ENCODE data around the gene GNAQ. TPM values are rescaled to one million over a fixed set of nuclear protein-coding genes. Genes with fewer than 3 reads are reported as not detected.
A peak's percentile ranks its signal among the peaks of the same experiment; 100 is the strongest.
"Not testable (repeated sequence)": the region's sequence is repeated elsewhere in the genome, so short reads cannot be mapped to it uniquely, and the experiment has no call there.

GNAQ gene
- total RNA-seq, 1 donor from 2014 or later = 46.9 TPM

- no peaks in the 10 kb centered on the region for H3K9me3 Mint-ChIP-seq
- H3K27ac Mint-ChIP-seq = no peak overlapping the region
- peaks cover 31% of the 10 kb centered on the region for H3K4me1 Mint-ChIP-seq
- no peak overlapping the region for H3K4me3 Mint-ChIP-seq
- no peaks in the 10 kb centered on the region for H3K36me3 Mint-ChIP-seq
- no peaks in the 10 kb centered on the region for H3K27me3 Mint-ChIP-seq (ENCODE audit: low read depth)
- no peak for TF ChIP-seq CTCF (IDR thresholded peaks at IDR 0.05; ENCODE audit: unreplicated experiment)
- DNase-seq (ENCODE audit: low spot score in 2 of 2, unreplicated experiment in 2 of 2) = no peak
Observed at GRCh38 chr9:77883846-77884771, 147.5 kb downstream of the GNAQ start.

DNA sequence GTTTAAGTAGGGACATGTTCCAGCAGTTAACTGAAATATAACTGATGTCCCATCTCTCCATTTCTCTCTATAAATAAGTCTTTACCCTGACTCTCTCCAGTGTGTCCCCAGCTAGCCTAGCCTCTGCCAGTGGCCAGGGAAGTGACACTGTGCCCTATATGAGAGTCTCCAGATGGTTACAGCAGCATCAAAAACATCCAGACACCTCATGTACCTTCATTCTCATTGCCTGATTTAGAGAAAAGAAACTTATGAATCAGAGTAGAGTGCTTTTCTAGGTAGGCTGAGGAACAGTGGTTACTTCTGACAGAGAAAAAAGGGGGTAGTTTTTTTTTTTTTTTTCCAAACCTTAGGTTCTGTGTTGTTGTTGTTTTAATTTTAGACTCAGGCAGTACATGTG is 148.5 kb downstream of the GNAQ start:
- H3K27ac Mint-ChIP-seq = no peak overlapping the region

DNA sequence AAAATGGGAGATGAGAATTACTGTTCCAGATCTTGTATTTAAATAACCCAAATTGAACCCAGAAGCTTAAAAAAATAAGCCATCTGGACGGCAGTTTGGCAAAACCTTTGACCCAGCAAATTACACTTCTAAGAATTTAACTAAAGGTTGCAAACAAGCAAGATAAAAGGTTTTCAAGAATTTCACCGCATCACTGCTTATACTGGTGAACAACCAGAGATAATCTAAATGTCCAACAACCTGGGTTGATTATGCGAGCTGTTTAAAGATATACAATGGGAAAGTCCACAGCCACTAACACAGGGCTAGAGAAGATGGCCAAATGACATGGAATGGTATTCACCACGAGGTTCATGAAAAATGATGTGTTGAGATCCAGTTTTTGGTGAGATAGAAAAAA is 149.3 kb downstream of the GNAQ start:
- Mint-ChIP-seq H3K27me3 (ENCODE audit: low read depth) (no peaks in the 10 kb centered on the region), H3K36me3 (no peaks in the 10 kb centered on the region), H3K9me3 (no peaks in the 10 kb centered on the region), H3K4me3 (no peak overlapping the region), H3K4me1 (peaks cover 44% of the 10 kb centered on the region), H3K27ac (no peak overlapping the region)
- no peak for DNase-seq (ENCODE audit: low spot score in 2 of 2, unreplicated experiment in 2 of 2)
- no peak for TF ChIP-seq CTCF (IDR thresholded peaks at IDR 0.05; ENCODE audit: unreplicated experiment)

More for the DNA sequence above, 148.5 kb downstream of the GNAQ start:
- Mint-ChIP-seq H3K4me1 (peaks cover 35% of the 10 kb centered on the region), H3K9me3 (no peaks in the 10 kb centered on the region), H3K4me3 (no peak overlapping the region), H3K36me3 (no peaks in the 10 kb centered on the region), H3K27me3 (ENCODE audit: low read depth) (no peaks in the 10 kb centered on the region)
- no peak for DNase-seq (ENCODE audit: low spot score in 2 of 2, unreplicated experiment in 2 of 2)
- TF ChIP-seq CTCF (IDR thresholded peaks at IDR 0.05; ENCODE audit: unreplicated experiment) = no peak

GRCh38 chr9:77881634-77882033 is 150.0 kb downstream of the GNAQ start:
- H3K36me3 Mint-ChIP-seq; H3K27ac Mint-ChIP-seq; H3K4me3 Mint-ChIP-seq; DNase-seq (ENCODE audit: low spot score in 2 of 2, unreplicated experiment in 2 of 2); H3K9me3 Mint-ChIP-seq; H3K27me3 Mint-ChIP-seq (ENCODE audit: low read depth): not testable (repeated sequence)
- peaks cover 49% of the 10 kb centered on the region for H3K4me1 Mint-ChIP-seq

DNA sequence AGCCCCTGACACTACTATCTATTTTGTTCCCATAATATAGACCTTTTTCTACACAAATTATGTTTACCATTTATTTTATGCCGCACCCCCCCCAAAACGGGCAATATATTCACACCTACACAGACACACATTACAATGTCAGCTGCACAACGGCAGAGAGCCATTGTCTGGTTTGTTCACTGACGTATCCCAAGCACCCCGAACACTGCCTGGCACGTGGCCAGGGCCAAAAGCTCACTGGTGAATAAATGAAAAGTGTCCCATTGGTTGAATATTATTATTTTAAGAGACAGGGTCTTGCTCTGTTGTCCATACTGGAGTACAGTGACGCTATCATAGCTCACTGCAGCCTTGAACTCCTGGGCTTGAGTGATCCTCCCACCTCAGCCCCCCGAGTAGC is 150.5 kb downstream of the GNAQ start:
- Mint-ChIP-seq H3K4me1 (peaks cover 54% of the 10 kb centered on the region), H3K36me3 (no peaks in the 10 kb centered on the region), H3K27ac (no peak overlapping the region), H3K9me3 (no peaks in the 10 kb centered on the region), H3K4me3 (no peak overlapping the region), H3K27me3 (ENCODE audit: low read depth) (no peaks in the 10 kb centered on the region)
- TF ChIP-seq CTCF (IDR thresholded peaks at IDR 0.05; ENCODE audit: unreplicated experiment) = no peak
- no peak for DNase-seq (ENCODE audit: low spot score in 2 of 2, unreplicated experiment in 2 of 2)

GRCh38 chr9:77879437-77879943 is 152.1 kb downstream of the GNAQ start:
- Mint-ChIP-seq H3K4me3 (no peak overlapping the region), H3K9me3 (no peaks in the 10 kb centered on the region), H3K27ac (peak overlapping the region; percentile 21), H3K4me1 (peaks cover 56% of the 10 kb centered on the region), H3K27me3 (ENCODE audit: low read depth) (no peaks in the 10 kb centered on the region), H3K36me3 (no peaks in the 10 kb centered on the region)
- no peak for TF ChIP-seq CTCF (IDR thresholded peaks at IDR 0.05; ENCODE audit: unreplicated experiment)
- no peak for DNase-seq (ENCODE audit: low spot score in 2 of 2, unreplicated experiment in 2 of 2)

- DNase-seq (ENCODE audit: low spot score in 2 of 2, unreplicated experiment in 2 of 2); H3K9me3 Mint-ChIP-seq; H3K27ac Mint-ChIP-seq; H3K4me3 Mint-ChIP-seq; H3K27me3 Mint-ChIP-seq (ENCODE audit: low read depth); H3K36me3 Mint-ChIP-seq: not testable (repeated sequence)
- peaks cover 51% of the 10 kb centered on the region for H3K4me1 Mint-ChIP-seq
Observed at GRCh38 chr9:77878793-77879192, 152.8 kb downstream of the GNAQ start.
